Sigmoid colon (tissue), 7 donors: Measurements from ENCODE around the gene RFFL. TPM values are rescaled to one million over a fixed set of nuclear protein-coding genes. Genes with fewer than 3 reads are reported as not detected.

ENCODE experiments used
- DNase-seq: peaks from one replicate; pipeline ENCODE4 v3.0.0-alpha.2; 2019
- H3K27ac ChIP-seq, 4 donors: fragments of 200-600 bp; sonication (generic); one replicate each; pipeline ENCODE4 v1.5.1; 2016 to 2019; ENCODE audit warnings: mild to moderate bottlenecking in 1 of 4
- H3K27me3 ChIP-seq, 3 donors: fragments of 200-600 bp; sonication (generic); one replicate each; pipeline ENCODE4 v1.5.1; 2019; ENCODE audit warnings: mild to moderate bottlenecking in 1 of 3
- H3K36me3 ChIP-seq, 4 donors: fragments of 200-600 bp; sonication (generic); one replicate each; pipeline ENCODE4 v1.5.1; 2016 to 2019
- H3K4me1 ChIP-seq, 4 donors: fragments of 200-600 bp; sonication (generic); one replicate each; pipeline ENCODE4 v1.5.1; 2017 to 2019
- H3K4me3 ChIP-seq, 4 donors: fragments of 200-600 bp; sonication (generic); one replicate each; pipeline ENCODE4 v1.5.1; 2017 to 2019; ENCODE audit warnings: mild to moderate bottlenecking in 2 of 4, moderate library complexity in 1 of 4
- H3K9me3 ChIP-seq, 4 donors: fragments of 200-600 bp in 3 of 4; sonication (generic) in 3 of 4; one replicate each; pipeline versions ENCODE4 v1.5.1 to v1.6.1; 2013 to 2019
- CTCF ChIP-seq, 4 experiments: fragments of 450-650 bp in 3 of 4; fragments of 200-600 bp in 1 of 4; IDR thresholded peaks; one replicate each; pipeline ENCODE4 v1.5.1; 2016 to 2019; ENCODE audit warnings: antibody characterized with exemption in 4 of 4, mild to moderate bottlenecking in 3 of 4, moderate library complexity in 2 of 4
- EP300 ChIP-seq, 4 donors: sonication (generic); formaldehyde crosslinking; IDR thresholded peaks; one replicate each; pipeline ENCODE4 v1.6.1; 2017; ENCODE audit warnings: antibody characterized with exemption in 4 of 4
- POLR2A ChIP-seq, 2 donors: fragments of 450-650 bp; IDR thresholded peaks; one replicate each; pipeline ENCODE4 v1.6.1; 2016; ENCODE audit warnings: antibody characterized with exemption in 2 of 2, mild to moderate bottlenecking in 2 of 2, moderate library complexity in 2 of 2
- POLR2AphosphoS5 ChIP-seq, 4 donors: sonication (generic); formaldehyde crosslinking; IDR thresholded peaks; one replicate each; pipeline ENCODE4 v1.6.1; 2017; ENCODE audit warnings: antibody characterized with exemption in 4 of 4
- WGBS, 2 donors: extraction: QIAGEN DNeasy Blood & Tissue Kit; methylation state at CpG; one replicate each; pipeline ENCODE4 v1.1.7; 2013; 5-methylcytosine and 5-hydroxymethylcytosine counted together
- intact Hi-C: fragments of 100-400 bp; cut with DNase I; formaldehyde crosslinking; loops from one replicate; pipeline ENCODE4 v1.15.1; 2023
- polyA plus RNA-seq, 3 donors: library from polyadenylated mRNA; stranded (reverse); fragments of 200-250 nt; gene quantifications; one replicate each; pipeline ENCODE4 v1.2.3, GENCODE V29; 2013
- total RNA-seq, 4 donors: library from RNA; depleted of rRNA; stranded (reverse); fragments of >200 nt; gene quantifications; one replicate each; pipeline ENCODE4 v1.1.0, GENCODE V29; 2016
- donor health status: healthy with polysubstance abuse.
- donor health status: Bipolar disorder and iron deficiency.
- donor health status: healthy.

The RFFL gene
- total and polyA plus RNA-seq, 7 donors = 15.0 to 29.4 (median 22.9) TPM

GRCh38 chr17:35025541-35025940, 38.0 kb downstream of the RFFL start:
- DNase-seq = no peak
- H3K4me1 ChIP-seq = peaks cover 0 to 53% (median 39%) of the 10 kb centered on the region in 4 donors
- no peak overlapping the region for H3K4me3 ChIP-seq
- peaks cover 5 to 10% (median 7%) of the 10 kb centered on the region in 4 donors for H3K36me3 ChIP-seq
- intact Hi-C loops = no loop called here
- TF ChIP-seq POLR2A (IDR thresholded peaks at IDR 0.05) (no peak), POLR2AphosphoS5 (IDR thresholded peaks at IDR 0.05) (no peak), CTCF (IDR thresholded peaks at IDR 0.05) (no peak), EP300 (IDR thresholded peaks at IDR 0.05) (no peak)
- H3K27me3 ChIP-seq = no peaks in the 10 kb centered on the region
- 69 to 91% methylated on average over 1 of the region's 1 CpG for WGBS, 2 donors
- H3K9me3 ChIP-seq = no peaks in the 10 kb centered on the region
- H3K27ac ChIP-seq = no peak overlapping the region

GRCh38 chr17:35023538-35023937, 40.0 kb downstream of the RFFL start:
- TF ChIP-seq CTCF (IDR thresholded peaks at IDR 0.05) (no peak), POLR2A (IDR thresholded peaks at IDR 0.05) (no peak), POLR2AphosphoS5 (IDR thresholded peaks at IDR 0.05) (no peak), EP300 (IDR thresholded peaks at IDR 0.05) (no peak)
- no peak overlapping the region for H3K4me3 ChIP-seq
- H3K27ac ChIP-seq = peak overlapping the region; percentile 65 to 79 (median 74)
- H3K27me3 ChIP-seq = no peaks in the 10 kb centered on the region
- WGBS, 2 donors = 87 to 92% methylated on average over 3 of the region's 3 CpGs
- intact Hi-C loops = loop anchor here (2.0 kb wide), 2 partner anchors 39 to 65 kb away; partner anchors contain the start of gene RFFL
- peaks cover 5 to 16% (median 7%) of the 10 kb centered on the region in 4 donors for H3K36me3 ChIP-seq
- DNase-seq = no peak
- no peaks in the 10 kb centered on the region for H3K9me3 ChIP-seq
- H3K4me1 ChIP-seq = peaks cover 0 to 53% (median 45%) of the 10 kb centered on the region in 4 donors

- WGBS, 2 donors = 39 to 66% methylated on average over 8 of the region's 8 CpGs
- TF ChIP-seq EP300 (IDR thresholded peaks at IDR 0.05) = peak; percentile 3 to 93 (median 56)
- peak; percentile 30 to 59 (median 42) for TF ChIP-seq CTCF (IDR thresholded peaks at IDR 0.05)
- no peak for TF ChIP-seq POLR2A (IDR thresholded peaks at IDR 0.05)
- TF ChIP-seq POLR2AphosphoS5 (IDR thresholded peaks at IDR 0.05) = peak; percentile 36 to 84 (median 75)
- no peaks in the 10 kb centered on the region for H3K9me3 ChIP-seq
- intact Hi-C loops = loop anchor here (1.0 to 2.0 kb wide), 3 partner anchors 19 to 66 kb away; partner anchors contain the start of gene RFFL
- H3K36me3 ChIP-seq = peaks cover 5 to 19% (median 7%) of the 10 kb centered on the region in 4 donors
- peak overlapping the region; percentile 65 to 79 (median 74) for H3K27ac ChIP-seq
- H3K4me1 ChIP-seq = peaks cover 0 to 48% (median 42%) of the 10 kb centered on the region in 4 donors
- DNase-seq = peak; percentile 93
- no peak overlapping the region for H3K4me3 ChIP-seq
- no peaks in the 10 kb centered on the region for H3K27me3 ChIP-seq
Observed at GRCh38 chr17:35022536-35023063, 40.9 kb downstream of the RFFL start.

GRCh38 chr17:35021520-35022380, 41.8 kb downstream of the RFFL start:
- H3K27ac ChIP-seq = peak overlapping the region; percentile 65 to 79 (median 74)
- no peak for TF ChIP-seq EP300 (IDR thresholded peaks at IDR 0.05)

More at GRCh38 chr17:35021520-35022380, 41.8 kb downstream of the RFFL start:
- no peak for DNase-seq
- H3K4me3 ChIP-seq = no peak overlapping the region
- intact Hi-C loops = loop anchor here (1.0 to 2.0 kb wide), 3 partner anchors 18 to 67 kb away; partner anchors contain the start of gene RFFL
- H3K9me3 ChIP-seq = no peaks in the 10 kb centered on the region
- no peaks in the 10 kb centered on the region for H3K27me3 ChIP-seq
- H3K4me1 ChIP-seq = peaks cover 0 to 48% (median 42%) of the 10 kb centered on the region in 4 donors
- 90 to 92% methylated on average over 11 of the region's 11 CpGs for WGBS, 2 donors
- peaks cover 5 to 27% (median 8%) of the 10 kb centered on the region in 4 donors for H3K36me3 ChIP-seq
